ENCODE results near the gene TEX36.

DNA sequence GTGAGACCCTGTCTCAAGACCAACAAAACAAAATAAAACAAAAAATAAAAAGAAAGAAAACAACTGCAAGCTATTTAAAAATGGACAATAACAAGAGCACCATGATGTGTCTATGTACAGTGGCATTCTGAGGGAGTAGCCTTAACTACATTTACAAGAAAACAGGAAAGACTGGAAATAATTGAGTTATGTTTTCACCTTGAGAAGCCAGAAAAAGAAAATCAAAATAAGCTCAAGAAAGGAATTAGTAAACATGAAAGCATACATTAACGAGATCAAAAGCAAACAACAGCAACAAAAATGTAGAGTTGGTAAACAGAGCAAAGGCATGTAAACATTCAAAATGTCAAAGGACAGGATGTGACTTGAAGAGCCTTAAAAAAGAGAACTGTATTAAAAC, 36.7 kb downstream of the TEX36 start:
- TF ChIP-seq POLR2A (IDR thresholded peaks at IDR 0.05; ENCODE audit: low read depth, low read length) (no peak), SPI1 (IDR thresholded peaks at IDR 0.05; ENCODE audit: low read depth, low read length) (no peak), POLR2AphosphoS5 (IDR thresholded peaks at IDR 0.05; ENCODE audit: low read depth, low read length) (no peak), TAF1 (IDR thresholded peaks at IDR 0.05; ENCODE audit: low read depth, low read length) (no peak), PAX5 (IDR thresholded peaks at IDR 0.05; ENCODE audit: insufficient read depth, low read length, severe bottlenecking) (no peak)

Measured in GM12891 (cell line).